ENCODE data around the gene ZNF268. TPM values are rescaled to one million over a fixed set of nuclear protein-coding genes. Genes with fewer than 3 reads are reported as not detected.
A peak's percentile ranks its signal among the peaks of the same experiment; 100 is the strongest.

The ZNF268 gene
- total and polyA plus RNA-seq, 2 experiments from 2014 or later, result 13.9 to 18.8 TPM

DNA sequence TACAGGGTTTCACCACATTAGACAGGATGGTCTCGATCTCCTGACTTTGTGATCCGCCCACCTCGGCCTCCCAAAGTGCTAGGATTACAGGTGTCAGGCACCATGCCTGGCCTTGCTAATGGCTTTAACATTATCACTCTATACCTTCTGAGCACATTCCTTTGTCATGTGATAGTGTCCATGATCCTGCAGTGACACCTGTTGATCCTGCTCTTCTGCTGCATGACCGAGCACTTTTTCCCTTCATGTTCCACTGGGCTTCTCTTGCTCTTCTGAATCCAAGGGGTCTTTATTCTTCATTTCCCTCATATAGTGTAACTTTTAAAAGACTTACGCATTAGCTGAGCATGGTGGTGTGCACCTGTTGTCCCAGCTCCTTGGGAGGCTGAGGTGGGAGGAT is 11.6 kb downstream of the ZNF268 start:
- Histone ChIP-seq H3K9me2 (ENCODE audit: insufficient read depth) (no peaks in the 10 kb centered on the region), H3K9me3 (ENCODE audit: low read depth) (peaks cover 6% of the 10 kb centered on the region), H3F3A (ENCODE audit: insufficient read depth) (no peaks in the 10 kb centered on the region), H3K9ac (no peak overlapping the region), H3K79me2 (ENCODE audit: insufficient read depth) (peaks cover 9% of the 10 kb centered on the region; the same call in 1 of the 2 replicates), H3K4me2 (ENCODE audit: unreplicated experiment) (no peak overlapping the region), H3K4me1 (ENCODE audit: insufficient read depth) (no peaks in the 10 kb centered on the region), H3K27ac (no peak overlapping the region), H4K20me1 (ENCODE audit: insufficient read depth) (no peaks in the 10 kb centered on the region), H2AFZ (no peak overlapping the region), H3K4me3 (no peak overlapping the region), H3K27me3 (replicated peaks; ENCODE audit: insufficient read depth) (no peaks in the 10 kb centered on the region), H3K36me3 (ENCODE audit: low read depth) (peaks cover 83% of the 10 kb centered on the region)
- TF ChIP-seq EZH2 (IDR thresholded peaks at IDR 0.05; ENCODE audit: insufficient read depth, poor library complexity, severe bottlenecking) (no peak), EZH2phosphoT487 (IDR thresholded peaks at IDR 0.05; ENCODE audit: insufficient read depth, low read depth) (no peak)
- in situ Hi-C loops (cut with MboI), result no loop called here
- no peak for DNase-seq
- 95 to 98% methylated on average over 5 of the region's 5 CpGs for WGBS, 2 experiments (ENCODE audit: low coverage in 1 of 2, low lambda C conversion rate in 2 of 2, missing lambda C conversion rate in 2 of 2)

DNA sequence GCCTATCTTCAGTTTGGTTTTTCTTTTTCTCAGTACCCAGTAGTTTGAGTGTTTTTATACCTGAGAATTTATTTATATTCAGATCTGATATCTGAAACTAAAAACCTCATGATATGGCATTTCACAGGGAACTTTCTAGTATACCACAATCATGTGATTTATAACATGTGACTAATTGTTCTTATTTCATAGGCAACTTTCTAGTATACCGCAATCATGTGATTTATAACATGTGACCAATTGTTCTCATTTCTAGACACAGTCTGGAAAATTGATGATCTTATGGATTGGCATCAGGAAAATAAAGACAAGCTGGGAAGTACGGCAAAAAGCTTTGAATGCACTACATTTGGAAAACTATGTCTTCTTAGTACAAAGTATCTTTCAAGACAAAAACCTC is 20.6 kb downstream of the ZNF268 start:
- Histone ChIP-seq H3K27me3 (replicated peaks; ENCODE audit: insufficient read depth) (no peaks in the 10 kb centered on the region), H3K36me3 (ENCODE audit: low read depth) (peaks cover 63% of the 10 kb centered on the region), H3K4me1 (ENCODE audit: insufficient read depth) (no peaks in the 10 kb centered on the region), H4K20me1 (ENCODE audit: insufficient read depth) (no peaks in the 10 kb centered on the region), H3F3A (ENCODE audit: insufficient read depth) (peaks cover 33% of the 10 kb centered on the region), H3K9ac (no peak overlapping the region), H2AFZ (no peak overlapping the region), H3K9me3 (ENCODE audit: low read depth) (peaks cover 46% of the 10 kb centered on the region), H3K79me2 (ENCODE audit: insufficient read depth) (no peaks in the 10 kb centered on the region), H3K4me2 (ENCODE audit: unreplicated experiment) (no peak overlapping the region), H3K27ac (no peak overlapping the region), H3K4me3 (no peak overlapping the region), H3K9me2 (ENCODE audit: insufficient read depth) (no peaks in the 10 kb centered on the region)
- WGBS, 2 experiments (ENCODE audit: low coverage in 1 of 2, low lambda C conversion rate in 2 of 2, missing lambda C conversion rate in 2 of 2), result 47 to 55% methylated on average over 2 of the region's 2 CpGs
- TF ChIP-seq EZH2phosphoT487 (IDR thresholded peaks at IDR 0.05; ENCODE audit: insufficient read depth, low read depth) (no peak), EZH2 (IDR thresholded peaks at IDR 0.05; ENCODE audit: insufficient read depth, poor library complexity, severe bottlenecking) (no peak)
- DNase-seq, result no peak
- in situ Hi-C loops (cut with MboI), result no loop called here

DNA sequence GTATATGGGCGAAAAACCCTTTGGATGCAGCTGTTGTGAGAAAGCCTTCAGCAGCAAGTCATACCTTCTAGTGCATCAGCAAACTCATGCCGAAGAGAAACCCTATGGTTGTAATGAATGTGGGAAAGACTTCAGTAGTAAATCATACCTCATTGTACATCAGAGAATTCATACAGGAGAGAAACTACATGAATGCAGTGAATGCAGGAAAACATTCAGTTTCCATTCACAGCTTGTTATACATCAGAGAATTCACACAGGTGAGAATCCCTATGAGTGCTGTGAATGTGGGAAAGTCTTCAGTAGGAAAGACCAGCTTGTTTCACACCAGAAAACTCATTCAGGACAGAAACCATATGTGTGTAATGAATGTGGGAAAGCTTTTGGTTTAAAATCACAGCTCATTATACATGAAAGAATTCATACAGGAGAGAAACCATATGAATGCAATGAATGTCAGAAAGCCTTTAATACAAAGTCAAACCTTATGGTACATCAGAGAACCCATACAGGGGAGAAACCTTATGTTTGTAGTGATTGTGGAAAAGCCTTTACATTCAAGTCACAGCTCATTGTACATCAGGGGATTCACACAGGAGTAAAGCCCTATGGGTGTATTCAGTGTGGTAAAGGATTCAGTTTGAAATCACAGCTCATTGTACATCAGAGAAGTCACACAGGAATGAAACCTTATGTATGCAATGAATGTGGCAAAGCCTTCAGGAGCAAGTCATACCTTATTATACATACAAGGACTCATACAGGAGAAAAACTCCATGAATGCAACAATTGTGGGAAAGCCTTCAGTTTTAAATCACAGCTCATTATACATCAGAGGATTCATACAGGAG is 21.4 kb downstream of the ZNF268 start:
- Histone ChIP-seq H3K4me2 (ENCODE audit: unreplicated experiment) (no peak overlapping the region), H3K27me3 (replicated peaks; ENCODE audit: insufficient read depth) (no peaks in the 10 kb centered on the region), H2AFZ (no peak overlapping the region), H3K9me2 (ENCODE audit: insufficient read depth) (no peaks in the 10 kb centered on the region), H3K79me2 (ENCODE audit: insufficient read depth) (no peaks in the 10 kb centered on the region), H3K27ac (no peak overlapping the region), H3F3A (ENCODE audit: insufficient read depth) (peaks cover 33% of the 10 kb centered on the region), H3K9ac (no peak overlapping the region), H3K4me1 (ENCODE audit: insufficient read depth) (no peaks in the 10 kb centered on the region), H3K36me3 (ENCODE audit: low read depth) (peaks cover 67% of the 10 kb centered on the region), H4K20me1 (ENCODE audit: insufficient read depth) (no peaks in the 10 kb centered on the region), H3K9me3 (ENCODE audit: low read depth) (peaks cover 53% of the 10 kb centered on the region), H3K4me3 (peak overlapping the region; percentile 24; the same call in 1 of the 2 replicates)
- whole genome bisulfite sequencing, 2 experiments (ENCODE audit: low coverage in 1 of 2, low lambda C conversion rate in 2 of 2, missing lambda C conversion rate in 2 of 2), result 95 to 100% methylated on average over 2 of the region's 2 CpGs
- DNase-seq, result peak; percentile 20
- TF ChIP-seq EZH2phosphoT487 (IDR thresholded peaks at IDR 0.05; ENCODE audit: insufficient read depth, low read depth) (no peak), EZH2 (IDR thresholded peaks at IDR 0.05; ENCODE audit: insufficient read depth, poor library complexity, severe bottlenecking) (no peak)
- in situ Hi-C loops (cut with MboI), result no loop called here

DNA sequence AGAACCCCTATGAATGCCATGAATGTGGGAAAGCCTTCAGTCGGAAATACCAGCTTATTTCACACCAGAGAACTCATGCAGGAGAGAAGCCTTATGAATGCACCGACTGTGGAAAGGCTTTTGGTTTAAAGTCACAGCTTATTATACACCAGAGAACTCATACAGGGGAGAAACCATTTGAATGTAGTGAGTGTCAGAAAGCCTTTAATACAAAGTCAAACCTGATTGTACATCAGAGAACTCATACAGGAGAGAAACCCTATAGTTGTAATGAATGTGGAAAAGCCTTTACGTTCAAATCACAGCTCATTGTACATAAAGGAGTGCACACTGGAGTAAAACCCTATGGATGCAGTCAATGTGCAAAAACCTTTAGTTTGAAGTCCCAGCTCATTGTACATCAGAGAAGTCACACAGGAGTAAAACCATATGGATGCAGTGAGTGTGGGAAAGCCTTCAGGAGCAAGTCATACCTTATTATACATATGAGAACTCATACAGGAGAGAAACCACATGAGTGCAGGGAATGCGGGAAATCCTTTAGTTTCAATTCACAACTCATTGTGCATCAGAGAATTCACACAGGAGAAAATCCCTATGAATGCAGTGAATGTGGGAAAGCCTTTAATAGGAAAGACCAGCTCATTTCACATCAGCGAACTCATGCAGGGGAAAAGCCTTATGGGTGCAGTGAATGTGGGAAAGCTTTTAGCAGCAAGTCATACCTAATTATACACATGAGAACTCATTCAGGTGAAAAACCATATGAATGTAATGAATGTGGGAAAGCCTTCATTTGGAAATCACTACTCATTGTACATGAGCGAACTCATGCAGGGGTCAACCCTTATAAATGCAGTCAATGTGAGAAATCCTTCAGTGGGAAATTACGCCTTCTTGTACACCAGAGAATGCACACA is 22.3 kb downstream of the ZNF268 start:
- peak; percentile 37 for DNase-seq
- Histone ChIP-seq H3K36me3 (ENCODE audit: low read depth) (peaks cover 67% of the 10 kb centered on the region), H3K9me2 (ENCODE audit: insufficient read depth) (no peaks in the 10 kb centered on the region), H3K9me3 (ENCODE audit: low read depth) (peaks cover 53% of the 10 kb centered on the region), H4K20me1 (ENCODE audit: insufficient read depth) (no peaks in the 10 kb centered on the region), H3K4me2 (ENCODE audit: unreplicated experiment) (no peak overlapping the region), H3K79me2 (ENCODE audit: insufficient read depth) (no peaks in the 10 kb centered on the region), H3K27me3 (replicated peaks; ENCODE audit: insufficient read depth) (no peaks in the 10 kb centered on the region), H2AFZ (no peak overlapping the region), H3F3A (ENCODE audit: insufficient read depth) (peaks cover 33% of the 10 kb centered on the region), H3K4me3 (peak overlapping the region; percentile 24; the same call in 1 of the 2 replicates), H3K9ac (no peak overlapping the region), H3K27ac (no peak overlapping the region), H3K4me1 (ENCODE audit: insufficient read depth) (no peaks in the 10 kb centered on the region)
- in situ Hi-C loops (cut with MboI), result no loop called here
- 97% methylated on average over 7 of the region's 7 CpGs for WGBS, 2 experiments (ENCODE audit: low coverage in 1 of 2, low lambda C conversion rate in 2 of 2, missing lambda C conversion rate in 2 of 2)
- TF ChIP-seq EZH2phosphoT487 (IDR thresholded peaks at IDR 0.05; ENCODE audit: insufficient read depth, low read depth), result no peak
